HEK293 (cell line): ENCODE data around the gene COA3.
A peak's percentile ranks its signal among the peaks of the same experiment; 100 is the strongest.

Source experiments
- KLF8 ChIP-seq: fragments of 450-650 bp; formaldehyde crosslinking; IDR thresholded peaks from 2 replicates; pipeline ENCODE4 v1.5.1; 2016; ENCODE audit warnings: missing biosample characterization, missing genetic modification characterization
- MEIS1 ChIP-seq: sonication (generic); formaldehyde crosslinking; IDR thresholded peaks from 2 replicates; pipeline ENCODE4 v1.8.1; 2022; ENCODE audit warnings: missing genetic modification reagents, mild to moderate bottlenecking, borderline replicate concordance
- RBAK ChIP-seq: fragments of 450-650 bp; formaldehyde crosslinking; IDR thresholded peaks from 2 replicates; pipeline ENCODE4 v1.5.1; 2016; ENCODE audit warnings: missing biosample characterization, missing genetic modification characterization
- REPIN1 ChIP-seq: fragments of 450-650 bp; formaldehyde crosslinking; IDR thresholded peaks from 2 replicates; pipeline ENCODE4 v1.5.1; 2017; ENCODE audit warnings: missing biosample characterization, missing genetic modification characterization, low read depth
- SALL2 ChIP-seq: fragments of 450-650 bp; formaldehyde crosslinking; IDR thresholded peaks from 2 replicates; pipeline ENCODE4 v1.5.0; 2017; ENCODE audit warnings: missing biosample characterization, mild to moderate bottlenecking, missing genetic modification characterization, borderline replicate concordance
- SP2 ChIP-seq: fragments of 450-650 bp; formaldehyde crosslinking; IDR thresholded peaks from 2 replicates; pipeline ENCODE4 v1.5.1; 2016; ENCODE audit warnings: missing biosample characterization, missing genetic modification characterization
- TRIM28 ChIP-seq: IDR thresholded peaks from 2 replicates; pipeline ENCODE4 v1.6.1; 2011; ENCODE audit warnings: low read length, control low read depth, borderline replicate concordance
- YY1 ChIP-seq: fragments of 450-650 bp; formaldehyde crosslinking; IDR thresholded peaks from 2 replicates; pipeline ENCODE4 v1.5.1; 2018; ENCODE audit warnings: missing biosample characterization, missing genetic modification characterization
- ZNF10 ChIP-seq: fragments of 450-650 bp; formaldehyde crosslinking; IDR thresholded peaks from 2 replicates; pipeline ENCODE4 v1.5.1; 2017; ENCODE audit warnings: missing biosample characterization, missing genetic modification characterization
- ZNF16 ChIP-seq: fragments of 450-650 bp; formaldehyde crosslinking; IDR thresholded peaks from 2 replicates; pipeline ENCODE4 v1.5.1; 2016; ENCODE audit warnings: low read depth, missing biosample characterization, missing genetic modification characterization
- ZNF223 ChIP-seq: fragments of 450-650 bp; formaldehyde crosslinking; IDR thresholded peaks from 2 replicates; pipeline ENCODE4 v1.5.1; 2016; ENCODE audit warnings: missing biosample characterization, missing genetic modification characterization
- ZNF248 ChIP-seq: fragments of 450-650 bp; formaldehyde crosslinking; IDR thresholded peaks from 2 replicates; pipeline ENCODE4 v1.5.1; 2017; ENCODE audit warnings: missing biosample characterization, missing genetic modification characterization
- ZNF335 ChIP-seq: fragments of 450-650 bp; formaldehyde crosslinking; conservative IDR thresholded peaks from 2 replicates; pipeline ENCODE4 v1.5.1; 2016; ENCODE audit warnings: missing biosample characterization, missing genetic modification characterization
- ZNF366 ChIP-seq: fragments of 450-650 bp; formaldehyde crosslinking; conservative IDR thresholded peaks from 2 replicates; pipeline ENCODE4 v1.5.1; 2016; ENCODE audit warnings: missing biosample characterization, missing genetic modification characterization
- ZNF48 ChIP-seq: fragments of 450-650 bp; formaldehyde crosslinking; IDR thresholded peaks from 2 replicates; pipeline ENCODE4 v1.5.1; 2016; ENCODE audit warnings: missing biosample characterization, missing genetic modification characterization
- ZNF514 ChIP-seq: fragments of 450-650 bp; formaldehyde crosslinking; IDR thresholded peaks from 2 replicates; pipeline ENCODE4 v1.5.1; 2016; ENCODE audit warnings: missing biosample characterization, missing genetic modification characterization
- ZNF571 ChIP-seq: fragments of 450-650 bp; formaldehyde crosslinking; IDR thresholded peaks from 2 replicates; pipeline ENCODE4 v1.5.0; 2017; ENCODE audit warnings: missing biosample characterization, missing genetic modification characterization
- ZNF776 ChIP-seq: fragments of 450-650 bp; formaldehyde crosslinking; IDR thresholded peaks from 2 replicates; pipeline ENCODE4 v1.5.0; 2017; ENCODE audit warnings: missing biosample characterization, missing genetic modification characterization, borderline replicate concordance
- ZSCAN16 ChIP-seq: fragments of 450-650 bp; formaldehyde crosslinking; IDR thresholded peaks from 2 replicates; pipeline ENCODE4 v1.5.1; 2016; ENCODE audit warnings: missing biosample characterization, missing genetic modification characterization
- TF ChIP-seq, protein P1 (sequence below): fragments of 450-650 bp; formaldehyde crosslinking; IDR thresholded peaks from 2 replicates; pipeline ENCODE4 v1.5.1; 2016; ENCODE audit warnings: missing biosample characterization, missing genetic modification characterization, borderline replicate concordance
- TF ChIP-seq, protein P2 (sequence below): fragments of 450-650 bp; formaldehyde crosslinking; IDR thresholded peaks from 2 replicates; pipeline ENCODE4 v1.5.1; 2016; ENCODE audit warnings: missing biosample characterization, missing genetic modification characterization
- TF ChIP-seq, protein P3 (sequence below): fragments of 450-650 bp; formaldehyde crosslinking; IDR thresholded peaks from 2 replicates; pipeline ENCODE4 v1.5.1; 2016; ENCODE audit warnings: missing biosample characterization, missing genetic modification characterization, low read depth
- TF ChIP-seq, protein P4 (sequence below): fragments of 450-650 bp; formaldehyde crosslinking; IDR thresholded peaks from 2 replicates; pipeline ENCODE4 v1.5.1; 2016; ENCODE audit warnings: missing biosample characterization, missing genetic modification characterization
- TF ChIP-seq, protein P5 (sequence below): fragments of 450-650 bp; formaldehyde crosslinking; IDR thresholded peaks from 2 replicates; pipeline ENCODE4 v1.5.1; 2016; ENCODE audit warnings: missing biosample characterization, missing genetic modification characterization
- TF ChIP-seq, protein P6 (sequence below): fragments of 450-650 bp; formaldehyde crosslinking; IDR thresholded peaks from 2 replicates; pipeline ENCODE4 v1.5.1; 2017; ENCODE audit warnings: missing biosample characterization, missing genetic modification characterization

The COA3 gene

DNA sequence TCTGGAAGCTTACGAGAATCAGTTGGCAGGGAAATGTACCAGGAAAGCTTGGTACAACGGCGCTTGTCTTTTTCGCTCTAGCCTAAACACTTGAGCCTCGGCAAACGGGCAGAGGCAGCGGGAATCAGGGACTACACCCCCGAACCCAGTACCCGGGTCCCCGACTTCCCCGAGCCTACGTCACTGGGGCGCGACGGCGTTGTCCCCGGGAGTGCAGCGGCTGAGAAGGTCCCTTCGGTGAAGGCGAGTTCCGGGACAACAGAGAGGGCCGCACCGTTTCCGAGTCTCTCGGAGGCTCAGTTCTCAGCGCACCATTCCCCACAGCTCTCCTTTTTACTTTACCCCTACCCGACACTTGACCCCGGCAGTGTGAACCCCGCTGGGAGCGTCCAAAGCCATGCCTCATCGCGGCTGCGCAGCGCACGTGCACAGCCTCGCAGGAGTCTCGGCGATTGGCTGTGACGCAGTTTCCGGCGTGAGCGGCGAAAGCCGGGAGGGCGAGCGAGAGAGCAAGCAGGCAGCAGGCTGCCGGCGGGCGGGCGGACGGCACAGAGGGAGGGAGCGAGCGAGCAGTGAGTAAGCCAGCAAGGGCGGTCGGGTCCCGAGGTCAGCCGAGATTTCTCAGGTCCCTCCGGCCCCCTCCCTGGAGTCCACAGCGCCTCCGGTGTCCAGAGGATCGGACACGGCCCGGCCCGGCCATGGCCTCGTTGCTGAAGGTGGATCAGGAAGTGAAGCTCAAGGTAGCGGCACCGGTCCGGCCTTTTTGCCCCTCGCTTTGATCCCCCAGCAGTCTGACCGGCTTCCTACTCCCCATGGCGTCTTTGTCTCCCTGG, 34.6 kb upstream of the COA3 start, which contains the start of gene PSME3 (continued):
- TF ChIP-seq, protein P1, sequence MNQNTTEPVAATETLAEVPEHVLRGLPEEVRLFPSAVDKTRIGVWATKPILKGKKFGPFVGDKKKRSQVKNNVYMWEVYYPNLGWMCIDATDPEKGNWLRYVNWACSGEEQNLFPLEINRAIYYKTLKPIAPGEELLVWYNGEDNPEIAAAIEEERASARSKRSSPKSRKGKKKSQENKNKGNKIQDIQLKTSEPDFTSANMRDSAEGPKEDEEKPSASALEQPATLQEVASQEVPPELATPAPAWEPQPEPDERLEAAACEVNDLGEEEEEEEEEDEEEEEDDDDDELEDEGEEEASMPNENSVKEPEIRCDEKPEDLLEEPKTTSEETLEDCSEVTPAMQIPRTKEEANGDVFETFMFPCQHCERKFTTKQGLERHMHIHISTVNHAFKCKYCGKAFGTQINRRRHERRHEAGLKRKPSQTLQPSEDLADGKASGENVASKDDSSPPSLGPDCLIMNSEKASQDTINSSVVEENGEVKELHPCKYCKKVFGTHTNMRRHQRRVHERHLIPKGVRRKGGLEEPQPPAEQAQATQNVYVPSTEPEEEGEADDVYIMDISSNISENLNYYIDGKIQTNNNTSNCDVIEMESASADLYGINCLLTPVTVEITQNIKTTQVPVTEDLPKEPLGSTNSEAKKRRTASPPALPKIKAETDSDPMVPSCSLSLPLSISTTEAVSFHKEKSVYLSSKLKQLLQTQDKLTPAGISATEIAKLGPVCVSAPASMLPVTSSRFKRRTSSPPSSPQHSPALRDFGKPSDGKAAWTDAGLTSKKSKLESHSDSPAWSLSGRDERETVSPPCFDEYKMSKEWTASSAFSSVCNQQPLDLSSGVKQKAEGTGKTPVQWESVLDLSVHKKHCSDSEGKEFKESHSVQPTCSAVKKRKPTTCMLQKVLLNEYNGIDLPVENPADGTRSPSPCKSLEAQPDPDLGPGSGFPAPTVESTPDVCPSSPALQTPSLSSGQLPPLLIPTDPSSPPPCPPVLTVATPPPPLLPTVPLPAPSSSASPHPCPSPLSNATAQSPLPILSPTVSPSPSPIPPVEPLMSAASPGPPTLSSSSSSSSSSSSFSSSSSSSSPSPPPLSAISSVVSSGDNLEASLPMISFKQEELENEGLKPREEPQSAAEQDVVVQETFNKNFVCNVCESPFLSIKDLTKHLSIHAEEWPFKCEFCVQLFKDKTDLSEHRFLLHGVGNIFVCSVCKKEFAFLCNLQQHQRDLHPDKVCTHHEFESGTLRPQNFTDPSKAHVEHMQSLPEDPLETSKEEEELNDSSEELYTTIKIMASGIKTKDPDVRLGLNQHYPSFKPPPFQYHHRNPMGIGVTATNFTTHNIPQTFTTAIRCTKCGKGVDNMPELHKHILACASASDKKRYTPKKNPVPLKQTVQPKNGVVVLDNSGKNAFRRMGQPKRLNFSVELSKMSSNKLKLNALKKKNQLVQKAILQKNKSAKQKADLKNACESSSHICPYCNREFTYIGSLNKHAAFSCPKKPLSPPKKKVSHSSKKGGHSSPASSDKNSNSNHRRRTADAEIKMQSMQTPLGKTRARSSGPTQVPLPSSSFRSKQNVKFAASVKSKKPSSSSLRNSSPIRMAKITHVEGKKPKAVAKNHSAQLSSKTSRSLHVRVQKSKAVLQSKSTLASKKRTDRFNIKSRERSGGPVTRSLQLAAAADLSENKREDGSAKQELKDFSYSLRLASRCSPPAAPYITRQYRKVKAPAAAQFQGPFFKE (tag by site-specific recombination), result no peak
- TF ChIP-seq ZNF16 (tag by site-specific recombination) (no peak), REPIN1 (tag by site-specific recombination) (no peak), TRIM28 (no peak), ZNF48 (no peak), SP2 (tag by site-specific recombination) (peak; percentile 85), ZNF248 (no peak), SALL2 (tag by site-specific recombination) (no peak), ZNF335 (tag by site-specific recombination) (peak; percentile 95), RBAK (no peak), MEIS1 (CRISPR knock-in tag) (no peak), ZNF514 (tag by site-specific recombination) (no peak), ZNF223 (tag by site-specific recombination) (no peak), ZNF571 (tag by site-specific recombination) (no peak), ZNF366 (tag by site-specific recombination) (no peak; the same call in 1 of the 2 replicates), ZNF776 (tag by site-specific recombination) (no peak), ZSCAN16 (tag by site-specific recombination) (no peak), KLF8 (tag by site-specific recombination) (peak; percentile 74; the same call in 1 of the 2 replicates), YY1 (tag by site-specific recombination) (peak; percentile 49; the same call in 1 of the 2 replicates), ZNF10 (tag by site-specific recombination) (peak; percentile 75)
- TF ChIP-seq, protein P2, sequence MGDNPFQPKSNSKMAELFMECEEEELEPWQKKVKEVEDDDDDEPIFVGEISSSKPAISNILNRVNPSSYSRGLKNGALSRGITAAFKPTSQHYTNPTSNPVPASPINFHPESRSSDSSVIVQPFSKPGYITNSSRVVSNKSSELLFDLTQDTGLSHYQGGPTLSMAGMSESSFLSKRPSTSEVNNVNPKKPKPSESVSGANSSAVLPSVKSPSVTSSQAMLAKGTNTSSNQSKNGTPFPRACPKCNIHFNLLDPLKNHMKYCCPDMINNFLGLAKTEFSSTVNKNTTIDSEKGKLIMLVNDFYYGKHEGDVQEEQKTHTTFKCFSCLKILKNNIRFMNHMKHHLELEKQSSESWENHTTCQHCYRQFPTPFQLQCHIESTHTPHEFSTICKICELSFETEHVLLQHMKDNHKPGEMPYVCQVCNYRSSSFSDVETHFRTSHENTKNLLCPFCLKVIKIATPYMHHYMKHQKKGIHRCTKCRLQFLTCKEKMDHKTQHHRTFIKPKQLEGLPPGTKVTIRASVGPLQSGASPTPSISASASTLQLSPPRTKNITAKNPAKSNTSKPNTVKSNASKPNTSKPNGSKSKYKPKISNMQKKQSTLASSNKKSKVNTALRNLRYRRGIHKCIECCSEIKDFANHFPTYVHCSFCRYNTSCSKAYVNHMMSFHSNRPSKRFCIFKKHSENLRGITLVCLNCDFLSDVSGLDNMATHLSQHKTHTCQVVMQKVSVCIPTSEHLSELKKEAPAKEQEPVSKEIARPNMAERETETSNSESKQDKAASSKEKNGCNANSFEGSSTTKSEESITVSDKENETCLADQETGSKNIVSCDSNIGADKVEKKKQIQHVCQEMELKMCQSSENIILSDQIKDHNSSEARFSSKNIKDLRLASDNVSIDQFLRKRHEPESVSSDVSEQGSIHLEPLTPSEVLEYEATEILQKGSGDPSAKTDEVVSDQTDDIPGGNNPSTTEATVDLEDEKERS, result no peak; the same call in 1 of the 2 replicates
- TF ChIP-seq, protein P3, sequence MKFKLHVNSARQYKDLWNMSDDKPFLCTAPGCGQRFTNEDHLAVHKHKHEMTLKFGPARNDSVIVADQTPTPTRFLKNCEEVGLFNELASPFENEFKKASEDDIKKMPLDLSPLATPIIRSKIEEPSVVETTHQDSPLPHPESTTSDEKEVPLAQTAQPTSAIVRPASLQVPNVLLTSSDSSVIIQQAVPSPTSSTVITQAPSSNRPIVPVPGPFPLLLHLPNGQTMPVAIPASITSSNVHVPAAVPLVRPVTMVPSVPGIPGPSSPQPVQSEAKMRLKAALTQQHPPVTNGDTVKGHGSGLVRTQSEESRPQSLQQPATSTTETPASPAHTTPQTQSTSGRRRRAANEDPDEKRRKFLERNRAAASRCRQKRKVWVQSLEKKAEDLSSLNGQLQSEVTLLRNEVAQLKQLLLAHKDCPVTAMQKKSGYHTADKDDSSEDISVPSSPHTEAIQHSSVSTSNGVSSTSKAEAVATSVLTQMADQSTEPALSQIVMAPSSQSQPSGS (tag by site-specific recombination), result 0 out of 2 replicates have a peak, but pooled peaks have one; percentile 4
- TF ChIP-seq, protein P4, sequence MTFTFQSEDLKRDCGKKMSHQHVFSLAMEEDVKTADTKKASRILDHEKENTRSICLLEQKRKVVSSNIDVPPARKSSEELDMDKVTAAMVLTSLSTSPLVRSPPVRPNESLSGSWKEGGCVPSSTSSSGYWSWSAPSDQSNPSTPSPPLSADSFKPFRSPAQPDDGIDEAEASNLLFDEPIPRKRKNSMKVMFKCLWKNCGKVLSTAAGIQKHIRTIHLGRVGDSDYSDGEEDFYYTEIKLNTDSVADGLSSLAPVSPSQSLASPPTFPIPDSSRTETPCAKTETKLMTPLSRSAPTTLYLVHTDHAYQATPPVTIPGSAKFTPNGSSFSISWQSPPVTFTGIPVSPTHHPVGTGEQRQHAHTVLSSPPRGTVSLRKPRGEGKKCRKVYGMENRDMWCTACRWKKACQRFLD, result no peak
- TF ChIP-seq, protein P5, sequence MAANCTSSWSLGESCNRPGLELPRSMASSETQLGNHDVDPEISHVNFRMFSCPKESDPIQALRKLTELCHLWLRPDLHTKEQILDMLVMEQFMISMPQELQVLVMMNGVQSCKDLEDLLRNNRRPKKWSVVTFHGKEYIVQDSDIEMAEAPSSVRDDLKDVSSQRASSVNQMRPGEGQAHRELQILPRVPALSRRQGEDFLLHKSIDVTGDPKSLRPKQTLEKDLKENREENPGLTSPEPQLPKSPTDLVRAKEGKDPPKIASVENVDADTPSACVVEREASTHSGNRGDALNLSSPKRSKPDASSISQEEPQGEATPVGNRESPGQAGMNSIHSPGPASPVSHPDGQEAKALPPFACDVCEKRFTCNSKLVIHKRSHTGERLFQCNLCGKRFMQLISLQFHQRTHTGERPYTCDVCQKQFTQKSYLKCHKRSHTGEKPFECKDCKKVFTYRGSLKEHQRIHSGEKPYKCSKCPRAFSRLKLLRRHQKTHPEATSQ (tag by site-specific recombination), result peak; percentile 67; the same call in 1 of the 2 replicates
- TF ChIP-seq, protein P6, sequence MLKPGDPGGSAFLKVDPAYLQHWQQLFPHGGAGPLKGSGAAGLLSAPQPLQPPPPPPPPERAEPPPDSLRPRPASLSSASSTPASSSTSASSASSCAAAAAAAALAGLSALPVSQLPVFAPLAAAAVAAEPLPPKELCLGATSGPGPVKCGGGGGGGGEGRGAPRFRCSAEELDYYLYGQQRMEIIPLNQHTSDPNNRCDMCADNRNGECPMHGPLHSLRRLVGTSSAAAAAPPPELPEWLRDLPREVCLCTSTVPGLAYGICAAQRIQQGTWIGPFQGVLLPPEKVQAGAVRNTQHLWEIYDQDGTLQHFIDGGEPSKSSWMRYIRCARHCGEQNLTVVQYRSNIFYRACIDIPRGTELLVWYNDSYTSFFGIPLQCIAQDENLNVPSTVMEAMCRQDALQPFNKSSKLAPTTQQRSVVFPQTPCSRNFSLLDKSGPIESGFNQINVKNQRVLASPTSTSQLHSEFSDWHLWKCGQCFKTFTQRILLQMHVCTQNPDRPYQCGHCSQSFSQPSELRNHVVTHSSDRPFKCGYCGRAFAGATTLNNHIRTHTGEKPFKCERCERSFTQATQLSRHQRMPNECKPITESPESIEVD (tag by site-specific recombination), result no peak
